Measurements from ENCODE around the gene RBBP7.

Gene RBBP7

GRCh38 chrX:16839852-16840460 lies 30.2 kb downstream of the RBBP7 start:
- Histone ChIP-seq H3K27ac (ENCODE audit: low read length, poor library complexity, severe bottlenecking) (no peak overlapping the region), H3K36me3 (ENCODE audit: control insufficient read depth in 1 of 2, insufficient read depth in 2 of 2, low read depth in 1 of 2, low read length in 2 of 2) (peaks cover 10 to 94% of the 10 kb centered on the region in 2 experiments), H4K91ac (ENCODE audit: low read length) (no peak overlapping the region), H2BK120ac (ENCODE audit: low read depth, low read length) (no peak overlapping the region), H3K4me2 (ENCODE audit: low read length, poor library complexity, severe bottlenecking) (no peak overlapping the region), H3K79me1 (replicated peaks; ENCODE audit: low read length, poor library complexity, severe bottlenecking) (no peaks in the 10 kb centered on the region), H2BK12ac (ENCODE audit: low read length in 2 of 2) (no peak overlapping the region), H3K27me3 (ENCODE audit: control insufficient read depth in 1 of 2, insufficient read depth in 1 of 2, low read length in 2 of 2) (no peaks in the 10 kb centered on the region), H2BK5ac (ENCODE audit: low read depth, low read length, poor library complexity, severe bottlenecking) (no peak overlapping the region), H2AFZ (ENCODE audit: low read depth, low read length) (no peak overlapping the region), H3K4me1 (ENCODE audit: control insufficient read depth, insufficient read depth, low read depth, low read length) (peaks cover 9% of the 10 kb centered on the region), H4K8ac (ENCODE audit: low read length) (no peak overlapping the region), H3K14ac (ENCODE audit: low read length in 2 of 2) (no peak overlapping the region), H3K23ac (ENCODE audit: low read length in 2 of 2) (no peak overlapping the region), H3K9me3 (ENCODE audit: control insufficient read depth, low read length) (no peaks in the 10 kb centered on the region), H3K9ac (ENCODE audit: low read length) (peak overlapping the region; percentile 49), H3K18ac (ENCODE audit: low read depth in 1 of 2, low read length in 2 of 2) (peak overlapping the region in 1 of 2 experiments; percentile 2), H2BK15ac (ENCODE audit: low read depth, poor library complexity, severe bottlenecking) (no peak overlapping the region), H2AK5ac (ENCODE audit: low read length, severe bottlenecking) (no peak overlapping the region), H3K4me3 (ENCODE audit: insufficient read depth in 1 of 2, low read depth in 1 of 2, low read length in 2 of 2) (no peak overlapping the region), H3K4ac (ENCODE audit: low read depth in 1 of 2, low read length in 2 of 2) (no peak overlapping the region)
- peak; percentile 76 for DNase-seq
- 79% methylated on average over 14 of the region's 14 CpGs for WGBS

- H3K23ac ChIP-seq (ENCODE audit: low read length in 2 of 2) = no peak overlapping the region
- H2AFZ ChIP-seq (ENCODE audit: low read depth, low read length) = no peak overlapping the region
- H3K9me3 ChIP-seq (ENCODE audit: control insufficient read depth, low read length) = no peaks in the 10 kb centered on the region
- no peak overlapping the region for H2BK120ac ChIP-seq (ENCODE audit: low read depth, low read length)
- H3K27me3 ChIP-seq (ENCODE audit: control insufficient read depth in 1 of 2, insufficient read depth in 1 of 2, low read length in 2 of 2) = no peaks in the 10 kb centered on the region
- no peak overlapping the region for H3K4me2 ChIP-seq (ENCODE audit: low read length, poor library complexity, severe bottlenecking)
- peak overlapping the region; percentile 49 for H3K9ac ChIP-seq (ENCODE audit: low read length)
- no peak overlapping the region for H2AK5ac ChIP-seq (ENCODE audit: low read length, severe bottlenecking)
- DNase-seq = no peak
- peaks cover 10 to 95% of the 10 kb centered on the region in 2 experiments for H3K36me3 ChIP-seq (ENCODE audit: control insufficient read depth in 1 of 2, insufficient read depth in 2 of 2, low read depth in 1 of 2, low read length in 2 of 2)
- H3K27ac ChIP-seq (ENCODE audit: low read length, poor library complexity, severe bottlenecking) = peak overlapping the region; percentile 20
- peaks cover 9% of the 10 kb centered on the region for H3K4me1 ChIP-seq (ENCODE audit: control insufficient read depth, insufficient read depth, low read depth, low read length)
- no peak overlapping the region for H3K14ac ChIP-seq (ENCODE audit: low read length in 2 of 2)
- no peak overlapping the region for H3K18ac ChIP-seq (ENCODE audit: low read depth in 1 of 2, low read length in 2 of 2)
- H2BK5ac ChIP-seq (ENCODE audit: low read depth, low read length, poor library complexity, severe bottlenecking) = no peak overlapping the region
- H4K91ac ChIP-seq (ENCODE audit: low read length) = no peak overlapping the region
- no peaks in the 10 kb centered on the region for H3K79me1 ChIP-seq (replicated peaks; ENCODE audit: low read length, poor library complexity, severe bottlenecking)
- 92% methylated on average over 4 of the region's 5 CpGs for WGBS
- no peak overlapping the region for H4K8ac ChIP-seq (ENCODE audit: low read length)
- no peak overlapping the region for H2BK15ac ChIP-seq (ENCODE audit: low read depth, poor library complexity, severe bottlenecking)
- H3K4me3 ChIP-seq (ENCODE audit: insufficient read depth in 1 of 2, low read depth in 1 of 2, low read length in 2 of 2) = no peak overlapping the region
- no peak overlapping the region for H2BK12ac ChIP-seq (ENCODE audit: low read length in 2 of 2)
- H3K4ac ChIP-seq (ENCODE audit: low read depth in 1 of 2, low read length in 2 of 2) = no peak overlapping the region
These were observed 30.8 kb downstream of the RBBP7 start for GRCh38 chrX:16839219-16839851.

- DNase-seq = peak; percentile 75
- peaks cover 9% of the 10 kb centered on the region for H3K4me1 ChIP-seq (ENCODE audit: control insufficient read depth, insufficient read depth, low read depth, low read length)
- peak overlapping the region; percentile 65 for H2AK5ac ChIP-seq (ENCODE audit: low read length, severe bottlenecking)
- no peak overlapping the region for H2BK120ac ChIP-seq (ENCODE audit: low read depth, low read length)
- no peak overlapping the region for H3K4me2 ChIP-seq (ENCODE audit: low read length, poor library complexity, severe bottlenecking)
- H3K9ac ChIP-seq (ENCODE audit: low read length) = peak overlapping the region; percentile 34
- H3K27ac ChIP-seq (ENCODE audit: low read length, poor library complexity, severe bottlenecking) = peak overlapping the region; percentile 60
- no peak overlapping the region for H2BK5ac ChIP-seq (ENCODE audit: low read depth, low read length, poor library complexity, severe bottlenecking)
- peak overlapping the region; percentile 52 to 62 for H3K18ac ChIP-seq (ENCODE audit: low read depth in 1 of 2, low read length in 2 of 2)
- H4K8ac ChIP-seq (ENCODE audit: low read length) = no peak overlapping the region
- peak overlapping the region; percentile 15 for H4K91ac ChIP-seq (ENCODE audit: low read length)
- WGBS = 62% methylated on average over 6 of the region's 11 CpGs
- no peak overlapping the region for H3K4me3 ChIP-seq (ENCODE audit: insufficient read depth in 1 of 2, low read depth in 1 of 2, low read length in 2 of 2)
- H3K27me3 ChIP-seq (ENCODE audit: control insufficient read depth in 1 of 2, insufficient read depth in 1 of 2, low read length in 2 of 2) = no peaks in the 10 kb centered on the region
- no peaks in the 10 kb centered on the region for H3K79me1 ChIP-seq (replicated peaks; ENCODE audit: low read length, poor library complexity, severe bottlenecking)
- no peak overlapping the region for H2AFZ ChIP-seq (ENCODE audit: low read depth, low read length)
- H3K23ac ChIP-seq (ENCODE audit: low read length in 2 of 2) = no peak overlapping the region
- no peak overlapping the region for H3K14ac ChIP-seq (ENCODE audit: low read length in 2 of 2)
- H3K4ac ChIP-seq (ENCODE audit: low read depth in 1 of 2, low read length in 2 of 2) = no peak overlapping the region
- no peaks in the 10 kb centered on the region for H3K9me3 ChIP-seq (ENCODE audit: control insufficient read depth, low read length)
- H2BK15ac ChIP-seq (ENCODE audit: low read depth, poor library complexity, severe bottlenecking) = no peak overlapping the region
- peaks cover 10 to 95% of the 10 kb centered on the region in 2 experiments for H3K36me3 ChIP-seq (ENCODE audit: control insufficient read depth in 1 of 2, insufficient read depth in 2 of 2, low read depth in 1 of 2, low read length in 2 of 2)
- peak overlapping the region; percentile 52 to 54 for H2BK12ac ChIP-seq (ENCODE audit: low read length in 2 of 2)
These were observed 31.7 kb downstream of the RBBP7 start for GRCh38 chrX:16838202-16839066.

- 59% methylated on average over 7 of the region's 9 CpGs for WGBS
- H3K9me3 ChIP-seq (ENCODE audit: control insufficient read depth, low read length) = no peaks in the 10 kb centered on the region
- H2BK12ac ChIP-seq (ENCODE audit: low read length in 2 of 2) = no peak overlapping the region
- no peak overlapping the region for H2AFZ ChIP-seq (ENCODE audit: low read depth, low read length)
- peak; percentile 37 for DNase-seq
- H3K9ac ChIP-seq (ENCODE audit: low read length) = no peak overlapping the region
- no peak overlapping the region for H2BK15ac ChIP-seq (ENCODE audit: low read depth, poor library complexity, severe bottlenecking)
- no peak overlapping the region for H3K27ac ChIP-seq (ENCODE audit: low read length, poor library complexity, severe bottlenecking)
- no peak overlapping the region for H3K4me2 ChIP-seq (ENCODE audit: low read length, poor library complexity, severe bottlenecking)
- peaks cover 9% of the 10 kb centered on the region for H3K4me1 ChIP-seq (ENCODE audit: control insufficient read depth, insufficient read depth, low read depth, low read length)
- no peak overlapping the region for H2BK120ac ChIP-seq (ENCODE audit: low read depth, low read length)
- no peak overlapping the region for H3K4me3 ChIP-seq (ENCODE audit: insufficient read depth in 1 of 2, low read depth in 1 of 2, low read length in 2 of 2)
- no peak overlapping the region for H4K91ac ChIP-seq (ENCODE audit: low read length)
- H3K14ac ChIP-seq (ENCODE audit: low read length in 2 of 2) = no peak overlapping the region
- no peaks in the 10 kb centered on the region for H3K79me1 ChIP-seq (replicated peaks; ENCODE audit: low read length, poor library complexity, severe bottlenecking)
- H2AK5ac ChIP-seq (ENCODE audit: low read length, severe bottlenecking) = no peak overlapping the region
- no peak overlapping the region for H3K23ac ChIP-seq (ENCODE audit: low read length in 2 of 2)
- no peaks in the 10 kb centered on the region for H3K27me3 ChIP-seq (ENCODE audit: control insufficient read depth in 1 of 2, insufficient read depth in 1 of 2, low read length in 2 of 2)
- H3K18ac ChIP-seq (ENCODE audit: low read depth in 1 of 2, low read length in 2 of 2) = no peak overlapping the region
- H3K4ac ChIP-seq (ENCODE audit: low read depth in 1 of 2, low read length in 2 of 2) = no peak overlapping the region
- H2BK5ac ChIP-seq (ENCODE audit: low read depth, low read length, poor library complexity, severe bottlenecking) = no peak overlapping the region
- H3K36me3 ChIP-seq (ENCODE audit: control insufficient read depth in 1 of 2, insufficient read depth in 2 of 2, low read depth in 1 of 2, low read length in 2 of 2) = peaks cover 8 to 95% of the 10 kb centered on the region in 2 experiments
- H4K8ac ChIP-seq (ENCODE audit: low read length) = no peak overlapping the region
These were observed 33.8 kb downstream of the RBBP7 start for GRCh38 chrX:16836371-16836770.
